GM12873 (cell line): Measurements from ENCODE around the gene ETV5.

ENCODE experiments used
- CTCF ChIP-seq: IDR thresholded peaks from 2 replicates; pipeline ENCODE4 v1.5.1; 2012; ENCODE audit warnings: low read depth, mild to moderate bottlenecking, moderate library complexity, low read length, control low read depth; ENCODE audit not compliant: insufficient read depth; ENCODE audit errors: missing control alignments

Gene ETV5

GRCh38 chr3:186075489-186075888 lies 33.4 kb downstream of the ETV5 start:
- TF ChIP-seq CTCF: no peak

- TF ChIP-seq CTCF: no peak
Observed at GRCh38 chr3:186073641-186074040, 35.2 kb downstream of the ETV5 start.

GRCh38 chr3:186070996-186071395 lies 37.9 kb downstream of the ETV5 start:
- no peak for TF ChIP-seq CTCF

- no peak for TF ChIP-seq CTCF
Observed at GRCh38 chr3:186070550-186070949, 38.3 kb downstream of the ETV5 start.

- no peak for TF ChIP-seq CTCF
Observed at GRCh38 chr3:186070133-186070532, 38.8 kb downstream of the ETV5 start.

GRCh38 chr3:186069199-186069598 lies 39.7 kb downstream of the ETV5 start:
- TF ChIP-seq CTCF: no peak

GRCh38 chr3:186068243-186068552 lies 40.7 kb downstream of the ETV5 start:
- no peak for TF ChIP-seq CTCF
